GM19351 (cell line): ENCODE results near the gene VPS13D.
"Not testable (repeated sequence)": the region's sequence is repeated elsewhere in the genome, so short reads cannot be mapped to it uniquely, and the experiment has no call there.

Experiments used
- ATAC-seq: cut with Tn5 transposase; IDR thresholded peaks from one replicate; pipeline ENCODE4 v1.9.1; 2021; ENCODE audit warnings: mild to moderate bottlenecking, moderate library complexity; ENCODE audit not compliant: unreplicated experiment

VPS13D gene

GRCh38 chr1:12441414-12442105 is 211.7 kb downstream of the VPS13D start:
- no peak for ATAC-seq

- no peak for ATAC-seq
Measured at GRCh38 chr1:12442217-12442616, 212.4 kb downstream of the VPS13D start.

GRCh38 chr1:12443151-12443550 is 213.3 kb downstream of the VPS13D start:
- no peak for ATAC-seq

GRCh38 chr1:12444329-12444841 is 214.6 kb downstream of the VPS13D start:
- ATAC-seq, result no peak

GRCh38 chr1:12445257-12445656 is 215.4 kb downstream of the VPS13D start:
- no peak for ATAC-seq

GRCh38 chr1:12446593-12446992 is 216.8 kb downstream of the VPS13D start:
- no peak for ATAC-seq

GRCh38 chr1:12447307-12447706 is 217.5 kb downstream of the VPS13D start:
- ATAC-seq, result no peak

- ATAC-seq, result no peak
Measured at GRCh38 chr1:12447849-12448312, 218.1 kb downstream of the VPS13D start.

- ATAC-seq, result no peak
Measured at GRCh38 chr1:12448746-12449177, 218.9 kb downstream of the VPS13D start.

- ATAC-seq, result no peak
Measured at GRCh38 chr1:12450090-12450755, 220.4 kb downstream of the VPS13D start.

- ATAC-seq, result no peak
Measured at GRCh38 chr1:12450756-12451559, 221.1 kb downstream of the VPS13D start.

GRCh38 chr1:12451560-12451900 is 221.7 kb downstream of the VPS13D start:
- no peak for ATAC-seq

- ATAC-seq, result no peak
Measured at GRCh38 chr1:12452262-12452661, 222.4 kb downstream of the VPS13D start.

- no peak for ATAC-seq
Measured at GRCh38 chr1:12453400-12454343, 223.8 kb downstream of the VPS13D start.

GRCh38 chr1:12454406-12455391 is 224.9 kb downstream of the VPS13D start:
- ATAC-seq, result no peak

GRCh38 chr1:12456081-12456480 is 226.3 kb downstream of the VPS13D start:
- not testable (repeated sequence) for ATAC-seq

- no peak for ATAC-seq
Measured at GRCh38 chr1:12456979-12457378, 227.1 kb downstream of the VPS13D start.

- ATAC-seq, result no peak
Measured at GRCh38 chr1:12457771-12458170, 227.9 kb downstream of the VPS13D start.

- ATAC-seq, result no peak
Measured at GRCh38 chr1:12458571-12458970, 228.7 kb downstream of the VPS13D start.
